Measurements from ENCODE around the gene REN. TPM values are rescaled to one million over a fixed set of nuclear protein-coding genes. Genes with fewer than 3 reads are reported as not detected.

The REN gene
- total and polyA plus RNA-seq, 2 donors (not counting 3 experiments of a cell fraction or from before 2014, with no cell fraction given): 0.11 TPM; not detected in 1

DNA sequence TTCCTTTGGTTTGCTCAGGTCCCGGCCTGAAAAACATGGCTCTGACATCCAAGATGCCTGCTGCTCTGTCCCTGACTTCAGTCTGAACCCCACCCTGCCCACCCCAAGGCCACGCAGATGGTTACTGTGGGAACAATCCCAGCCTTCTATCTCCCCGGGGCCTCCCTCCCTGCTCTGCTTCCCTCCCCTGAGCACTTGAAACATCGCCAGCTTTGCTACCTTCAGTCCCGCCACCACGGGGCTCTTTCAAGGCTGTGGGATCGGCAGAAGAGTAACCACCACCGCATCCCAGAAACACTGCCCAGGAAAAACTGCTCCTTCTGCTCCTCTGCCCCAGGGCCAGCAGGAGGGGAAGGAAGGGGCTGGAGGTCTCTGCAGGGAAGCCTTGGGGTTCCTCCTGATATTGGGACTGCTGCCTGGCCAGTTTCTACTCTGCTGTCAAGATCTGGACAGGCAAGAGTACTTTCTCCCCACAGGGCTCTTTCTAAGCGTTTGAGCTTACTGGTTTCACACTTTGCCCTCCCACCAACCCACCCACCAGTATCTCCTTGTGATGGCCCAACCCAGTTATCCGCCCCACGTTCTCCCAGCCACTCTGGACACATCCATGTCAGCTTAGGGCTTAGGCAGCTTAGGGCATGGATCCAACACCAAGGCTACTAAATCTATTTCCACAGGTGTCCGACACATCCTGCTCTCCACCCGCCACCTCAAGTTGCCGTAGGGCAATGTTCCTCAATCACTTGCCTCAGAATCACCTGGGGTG, 22.7 kb downstream of the REN start:
- DNase-seq (ENCODE audit: low read depth, low spot score) (no peak), FAIRE-seq (no peak)
- Histone ChIP-seq H3K9me3 (replicated peaks; ENCODE audit: control insufficient read depth, insufficient read depth, low read length) (no peaks in the 10 kb centered on the region), H3K9ac (replicated peaks; ENCODE audit: extremely low read depth, insufficient read depth, low read length) (no peak overlapping the region), H3K4me1 (ENCODE audit: control insufficient read depth, extremely low read depth, insufficient read depth, low read length) (no peaks in the 10 kb centered on the region), H3K27me3 (ENCODE audit: control insufficient read depth in 2 of 2, insufficient read depth in 2 of 2, low read length in 2 of 2) (no peaks in the 10 kb centered on the region), H4K20me1 (replicated peaks; ENCODE audit: control insufficient read depth, extremely low read depth, insufficient read depth, low read length) (no peaks in the 10 kb centered on the region), H3K27ac (ENCODE audit: insufficient read depth, low read depth, low read length) (no peak overlapping the region), H3K4me3 (replicated peaks in 1 of 3; ENCODE audit: insufficient read depth in 1 of 3, low read depth in 1 of 3, low read length in 3 of 3) (no peak overlapping the region), H3K4me2 (ENCODE audit: insufficient read depth, low read length) (no peak overlapping the region), H2AFZ (ENCODE audit: low read depth, low read length) (no peak overlapping the region), H3K36me3 (ENCODE audit: control insufficient read depth in 2 of 2, extremely low read depth in 1 of 2, insufficient read depth in 2 of 2, low read length in 2 of 2) (peaks cover 0 to 3% of the 10 kb centered on the region in 2 experiments), H3K9me1 (replicated peaks; ENCODE audit: control insufficient read depth, extremely low read depth, insufficient read depth, low read length) (no peaks in the 10 kb centered on the region), H3K79me2 (ENCODE audit: control insufficient read depth, insufficient read depth, low read length) (no peaks in the 10 kb centered on the region)
- intact Hi-C loops (cut with micrococcal nuclease) (no loop called here), dilution Hi-C loops (cut with MboI; ENCODE audit: extremely low pct_ligation_motif_present, low sequenced_read_pairs) (loop anchor here (25.0 kb wide), 1 partner anchor 281 kb away; the partner anchor contains the start of gene SNRPE)
- ChIA-PET CTCF (interaction anchor here (0.6 to 1.9 kb wide), 2 partner anchors 13 to 272 kb away, joined by 3 to 5 read pairs; no protein-coding TSS in a partner anchor), POLR2A (no interaction called here)
- BruUV-seq (replicated peaks): no TSS peak
- TF ChIP-seq MAX (IDR thresholded peaks at IDR 0.05; ENCODE audit: insufficient read depth, insufficient read length) (no peak), POLR2A (IDR thresholded peaks at IDR 0.05; ENCODE audit: low read depth, low read length) (no peak), MYC (IDR thresholded peaks at IDR 0.05; ENCODE audit: low read depth, low read length) (no peak), JUN (IDR thresholded peaks at IDR 0.05; ENCODE audit: borderline replicate concordance, insufficient read depth, insufficient read length, low read depth) (no peak), GATA2 (IDR thresholded peaks at IDR 0.05; ENCODE audit: insufficient read depth, insufficient read length, low read depth, low read length) (no peak), FOS (IDR thresholded peaks at IDR 0.05; ENCODE audit: borderline replicate concordance, insufficient read depth, low read length) (no peak)
- TF ChIP-seq, protein P1, sequence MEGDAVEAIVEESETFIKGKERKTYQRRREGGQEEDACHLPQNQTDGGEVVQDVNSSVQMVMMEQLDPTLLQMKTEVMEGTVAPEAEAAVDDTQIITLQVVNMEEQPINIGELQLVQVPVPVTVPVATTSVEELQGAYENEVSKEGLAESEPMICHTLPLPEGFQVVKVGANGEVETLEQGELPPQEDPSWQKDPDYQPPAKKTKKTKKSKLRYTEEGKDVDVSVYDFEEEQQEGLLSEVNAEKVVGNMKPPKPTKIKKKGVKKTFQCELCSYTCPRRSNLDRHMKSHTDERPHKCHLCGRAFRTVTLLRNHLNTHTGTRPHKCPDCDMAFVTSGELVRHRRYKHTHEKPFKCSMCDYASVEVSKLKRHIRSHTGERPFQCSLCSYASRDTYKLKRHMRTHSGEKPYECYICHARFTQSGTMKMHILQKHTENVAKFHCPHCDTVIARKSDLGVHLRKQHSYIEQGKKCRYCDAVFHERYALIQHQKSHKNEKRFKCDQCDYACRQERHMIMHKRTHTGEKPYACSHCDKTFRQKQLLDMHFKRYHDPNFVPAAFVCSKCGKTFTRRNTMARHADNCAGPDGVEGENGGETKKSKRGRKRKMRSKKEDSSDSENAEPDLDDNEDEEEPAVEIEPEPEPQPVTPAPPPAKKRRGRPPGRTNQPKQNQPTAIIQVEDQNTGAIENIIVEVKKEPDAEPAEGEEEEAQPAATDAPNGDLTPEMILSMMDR (IDR thresholded peaks at IDR 0.05; ENCODE audit: extremely low read depth in 1 of 2, insufficient read depth in 1 of 2, low read depth in 1 of 2, low read length in 2 of 2): no peak

Data from endothelial cell of umbilical vein (primary cell).